ENCODE data around the gene ITGAE. TPM values are rescaled to one million over a fixed set of nuclear protein-coding genes. Genes with fewer than 3 reads are reported as not detected.
"Not testable (repeated sequence)": the region's sequence is repeated elsewhere in the genome, so short reads cannot be mapped to it uniquely, and the experiment has no call there.

Gene ITGAE
- total RNA-seq, 1 donor from 2014 or later, result 16.7 TPM

GRCh38 chr17:3798273-3799180, 2.5 kb downstream of the ITGAE start:
- Histone ChIP-seq H3K4me1 (ENCODE audit: control insufficient read depth in 3 of 3, insufficient read depth in 3 of 3, low read length in 3 of 3) (peaks cover 0 to 4% (median 0%) of the 10 kb centered on the region in 3 donors), H3K36me3 (ENCODE audit: control insufficient read depth in 3 of 3, insufficient read depth in 3 of 3, low read length in 3 of 3) (peaks cover 0 to 7% (median 4%) of the 10 kb centered on the region in 3 donors), H3K9me3 (ENCODE audit: control insufficient read depth in 3 of 3, low read length in 3 of 3) (no peaks in the 10 kb centered on the region), H3K27ac (ENCODE audit: low read depth, low read length) (no peak overlapping the region), H3K27me3 (ENCODE audit: control insufficient read depth in 3 of 3, insufficient read depth in 3 of 3, low read length in 3 of 3) (peaks cover 0 to 8% (median 2%) of the 10 kb centered on the region in 3 donors), H3K4me3 (ENCODE audit: low read length in 3 of 3) (no peak overlapping the region), H3K9ac (ENCODE audit: low read depth in 1 of 3, low read length in 3 of 3) (no peak overlapping the region)

DNA sequence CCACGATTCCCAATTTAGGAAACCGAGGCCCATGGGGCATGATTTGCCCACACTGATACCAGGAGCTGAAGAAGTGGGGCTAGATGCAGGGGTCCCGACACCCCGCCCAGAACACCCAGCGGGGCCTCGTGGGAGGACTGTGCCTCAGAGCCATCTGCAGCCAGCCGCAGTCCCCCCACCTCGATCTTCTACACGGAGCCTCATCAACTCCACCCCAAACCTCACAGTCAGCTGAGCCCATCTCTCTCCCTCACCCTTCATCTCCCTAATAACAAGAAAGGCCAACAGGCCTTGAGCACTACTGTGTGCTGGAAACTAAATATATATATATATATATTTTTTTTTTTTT, 4.2 kb downstream of the ITGAE start:
- Histone ChIP-seq H3K9me3 (ENCODE audit: control insufficient read depth in 3 of 3, low read length in 3 of 3) (no peaks in the 10 kb centered on the region), H3K27me3 (ENCODE audit: control insufficient read depth in 3 of 3, insufficient read depth in 3 of 3, low read length in 3 of 3) (peaks cover 0 to 8% (median 2%) of the 10 kb centered on the region in 3 donors), H3K27ac (ENCODE audit: low read depth, low read length) (no peak overlapping the region), H3K9ac (ENCODE audit: low read depth in 1 of 3, low read length in 3 of 3) (no peak overlapping the region), H3K36me3 (ENCODE audit: control insufficient read depth in 3 of 3, insufficient read depth in 3 of 3, low read length in 3 of 3) (peaks cover 0 to 6% (median 4%) of the 10 kb centered on the region in 3 donors), H3K4me1 (ENCODE audit: control insufficient read depth in 3 of 3, insufficient read depth in 3 of 3, low read length in 3 of 3) (peaks cover 0 to 4% (median 0%) of the 10 kb centered on the region in 3 donors), H3K4me3 (ENCODE audit: low read length in 3 of 3) (no peak overlapping the region)

GRCh38 chr17:3796110-3796821, 4.7 kb downstream of the ITGAE start:
- Histone ChIP-seq H3K4me3 (ENCODE audit: low read length in 3 of 3) (no peak overlapping the region), H3K36me3 (ENCODE audit: control insufficient read depth in 3 of 3, insufficient read depth in 3 of 3, low read length in 3 of 3) (peaks cover 0 to 3% (median 0%) of the 10 kb centered on the region in 3 donors), H3K9ac (ENCODE audit: low read depth in 1 of 3, low read length in 3 of 3) (no peak overlapping the region), H3K9me3 (ENCODE audit: control insufficient read depth in 3 of 3, low read length in 3 of 3) (no peaks in the 10 kb centered on the region), H3K4me1 (ENCODE audit: control insufficient read depth in 3 of 3, insufficient read depth in 3 of 3, low read length in 3 of 3) (peaks cover 0 to 4% (median 0%) of the 10 kb centered on the region in 3 donors), H3K27ac (ENCODE audit: low read depth, low read length) (no peak overlapping the region), H3K27me3 (ENCODE audit: control insufficient read depth in 3 of 3, insufficient read depth in 3 of 3, low read length in 3 of 3) (peaks cover 0 to 8% (median 2%) of the 10 kb centered on the region in 3 donors)

GRCh38 chr17:3795390-3796102, 5.4 kb downstream of the ITGAE start:
- Histone ChIP-seq H3K36me3 (ENCODE audit: control insufficient read depth in 3 of 3, insufficient read depth in 3 of 3, low read length in 3 of 3) (peaks cover 0 to 3% (median 0%) of the 10 kb centered on the region in 3 donors), H3K9me3 (ENCODE audit: control insufficient read depth in 3 of 3, low read length in 3 of 3) (no peaks in the 10 kb centered on the region), H3K9ac (ENCODE audit: low read depth in 1 of 3, low read length in 3 of 3) (no peak overlapping the region), H3K4me1 (ENCODE audit: control insufficient read depth in 3 of 3, insufficient read depth in 3 of 3, low read length in 3 of 3) (peaks cover 0 to 4% (median 0%) of the 10 kb centered on the region in 3 donors), H3K27ac (ENCODE audit: low read depth, low read length) (no peak overlapping the region), H3K4me3 (ENCODE audit: low read length in 3 of 3) (no peak overlapping the region), H3K27me3 (ENCODE audit: control insufficient read depth in 3 of 3, insufficient read depth in 3 of 3, low read length in 3 of 3) (peaks cover 0 to 8% (median 2%) of the 10 kb centered on the region in 3 donors)

- Histone ChIP-seq H3K9me3 (ENCODE audit: control insufficient read depth in 3 of 3, low read length in 3 of 3) (no peaks in the 10 kb centered on the region), H3K36me3 (ENCODE audit: control insufficient read depth in 3 of 3, insufficient read depth in 3 of 3, low read length in 3 of 3) (peaks cover 0 to 3% (median 0%) of the 10 kb centered on the region in 3 donors), H3K4me3 (ENCODE audit: low read length in 3 of 3) (no peak overlapping the region), H3K9ac (ENCODE audit: low read depth in 1 of 3, low read length in 3 of 3) (no peak overlapping the region), H3K4me1 (ENCODE audit: control insufficient read depth in 3 of 3, insufficient read depth in 3 of 3, low read length in 3 of 3) (peaks cover 0 to 4% (median 0%) of the 10 kb centered on the region in 3 donors), H3K27me3 (ENCODE audit: control insufficient read depth in 3 of 3, insufficient read depth in 3 of 3, low read length in 3 of 3) (peaks cover 0 to 8% (median 2%) of the 10 kb centered on the region in 3 donors), H3K27ac (ENCODE audit: low read depth, low read length) (no peak overlapping the region)
Measured at GRCh38 chr17:3794557-3795389, 6.2 kb downstream of the ITGAE start.

GRCh38 chr17:3794152-3794551, 6.8 kb downstream of the ITGAE start:
- not testable (repeated sequence) for H3K27me3 ChIP-seq (ENCODE audit: control insufficient read depth in 3 of 3, insufficient read depth in 3 of 3, low read length in 3 of 3); H3K27ac ChIP-seq (ENCODE audit: low read depth, low read length); H3K4me1 ChIP-seq (ENCODE audit: control insufficient read depth in 3 of 3, insufficient read depth in 3 of 3, low read length in 3 of 3); H3K4me3 ChIP-seq (ENCODE audit: low read length in 3 of 3); H3K9ac ChIP-seq (ENCODE audit: low read depth in 1 of 3, low read length in 3 of 3); H3K36me3 ChIP-seq (ENCODE audit: control insufficient read depth in 3 of 3, insufficient read depth in 3 of 3, low read length in 3 of 3); H3K9me3 ChIP-seq (ENCODE audit: control insufficient read depth in 3 of 3, low read length in 3 of 3)

- not testable (repeated sequence) for H3K4me3 ChIP-seq (ENCODE audit: low read length in 3 of 3); H3K9ac ChIP-seq (ENCODE audit: low read depth in 1 of 3, low read length in 3 of 3); H3K36me3 ChIP-seq (ENCODE audit: control insufficient read depth in 3 of 3, insufficient read depth in 3 of 3, low read length in 3 of 3); H3K27me3 ChIP-seq (ENCODE audit: control insufficient read depth in 3 of 3, insufficient read depth in 3 of 3, low read length in 3 of 3); H3K27ac ChIP-seq (ENCODE audit: low read depth, low read length); H3K9me3 ChIP-seq (ENCODE audit: control insufficient read depth in 3 of 3, low read length in 3 of 3); H3K4me1 ChIP-seq (ENCODE audit: control insufficient read depth in 3 of 3, insufficient read depth in 3 of 3, low read length in 3 of 3)
Measured at GRCh38 chr17:3793258-3793657, 7.7 kb downstream of the ITGAE start.

DNA sequence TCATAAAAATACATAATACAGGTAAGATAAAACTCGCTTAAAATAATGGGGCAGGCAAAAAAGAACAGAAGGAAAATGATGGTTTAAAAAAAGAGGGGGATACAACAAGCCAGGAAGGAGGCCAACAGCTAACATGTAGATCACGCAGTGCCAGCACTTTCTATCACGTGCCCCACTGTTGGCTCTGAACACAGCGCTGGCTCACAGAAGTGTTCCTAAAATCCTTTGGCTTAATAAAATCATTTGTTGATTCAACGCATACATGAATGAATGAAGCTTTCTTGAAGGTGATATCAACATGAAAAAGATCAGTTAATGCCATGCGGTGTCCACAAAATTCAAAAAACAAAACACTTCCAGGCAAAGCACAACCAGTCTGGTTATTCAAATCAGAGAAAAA, 8.5 kb downstream of the ITGAE start:
- H3K4me1 ChIP-seq (ENCODE audit: control insufficient read depth in 3 of 3, insufficient read depth in 3 of 3, low read length in 3 of 3), result peaks cover 0 to 4% (median 0%) of the 10 kb centered on the region in 3 donors
- no peak overlapping the region for H3K9ac ChIP-seq (ENCODE audit: low read depth in 1 of 3, low read length in 3 of 3)
- no peak overlapping the region for H3K27ac ChIP-seq (ENCODE audit: low read depth, low read length)
- H3K27me3 ChIP-seq (ENCODE audit: control insufficient read depth in 3 of 3, insufficient read depth in 3 of 3, low read length in 3 of 3), result peaks cover 0 to 8% (median 2%) of the 10 kb centered on the region in 3 donors
- no peak overlapping the region for H3K4me3 ChIP-seq (ENCODE audit: low read length in 3 of 3)
- no peaks in the 10 kb centered on the region for H3K9me3 ChIP-seq (ENCODE audit: control insufficient read depth in 3 of 3, low read length in 3 of 3)
- H3K36me3 ChIP-seq (ENCODE audit: control insufficient read depth in 3 of 3, insufficient read depth in 3 of 3, low read length in 3 of 3), result peaks cover 0 to 3% (median 0%) of the 10 kb centered on the region in 3 donors

GRCh38 chr17:3788200-3788599, 12.8 kb downstream of the ITGAE start:
- Histone ChIP-seq H3K9me3 (ENCODE audit: control insufficient read depth in 3 of 3, low read length in 3 of 3) (no peaks in the 10 kb centered on the region), H3K36me3 (ENCODE audit: control insufficient read depth in 3 of 3, insufficient read depth in 3 of 3, low read length in 3 of 3) (no peaks in the 10 kb centered on the region), H3K9ac (ENCODE audit: low read depth in 1 of 3, low read length in 3 of 3) (no peak overlapping the region), H3K27ac (ENCODE audit: low read depth, low read length) (no peak overlapping the region), H3K4me1 (ENCODE audit: control insufficient read depth in 3 of 3, insufficient read depth in 3 of 3, low read length in 3 of 3) (no peaks in the 10 kb centered on the region), H3K4me3 (ENCODE audit: low read length in 3 of 3) (no peak overlapping the region), H3K27me3 (ENCODE audit: control insufficient read depth in 3 of 3, insufficient read depth in 3 of 3, low read length in 3 of 3) (no peaks in the 10 kb centered on the region)

Measured in skeletal muscle tissue (tissue), 4 donors.